GM03348 (cell line): ENCODE measurements around the gene FIBP.
A peak's percentile ranks its signal among the peaks of the same experiment; 100 is the strongest.

Experiments
- DNase-seq: peaks from one replicate; pipeline ENCODE4 v3.0.0; 2012; ENCODE audit warnings: low spot score

Gene FIBP

DNA sequence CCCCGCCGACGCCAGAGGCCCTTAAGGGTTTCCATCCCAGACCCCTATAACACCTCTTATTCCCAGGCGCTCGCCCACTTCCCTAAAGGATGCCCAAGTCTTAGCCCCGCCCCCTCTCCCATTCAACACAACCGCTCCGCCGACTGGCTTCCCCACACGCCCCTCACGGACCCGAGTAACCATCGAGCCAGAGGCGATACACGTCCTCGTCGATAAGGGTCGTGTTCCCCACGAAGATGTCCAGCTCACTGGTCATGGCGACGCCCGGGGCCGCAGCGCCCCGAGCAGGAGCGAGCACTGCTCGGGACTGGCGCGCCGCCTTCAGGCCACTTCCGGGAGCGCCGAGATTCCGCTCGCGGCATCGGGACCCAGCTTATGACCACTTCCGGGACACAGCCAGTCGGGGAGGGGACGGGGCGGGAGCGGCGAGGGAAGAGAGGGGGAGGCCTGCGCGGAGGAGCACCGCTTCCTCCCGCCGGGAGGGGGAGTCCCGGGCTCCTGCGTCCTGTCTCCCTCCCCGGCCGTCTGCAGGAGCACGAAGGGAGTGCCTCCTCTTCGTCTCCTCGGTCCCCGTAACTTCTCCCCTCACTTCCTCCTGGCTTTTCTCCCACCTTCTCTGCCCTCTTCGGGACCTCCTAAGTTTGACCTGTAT lies at the start of gene FIBP:
Gene FIBP (minus strand): TSS at position 309 of the 652 bp plus-strand sequence. CDS start 53 bp downstream, at position 256.
- peak; percentile 98 for DNase-seq

DNA sequence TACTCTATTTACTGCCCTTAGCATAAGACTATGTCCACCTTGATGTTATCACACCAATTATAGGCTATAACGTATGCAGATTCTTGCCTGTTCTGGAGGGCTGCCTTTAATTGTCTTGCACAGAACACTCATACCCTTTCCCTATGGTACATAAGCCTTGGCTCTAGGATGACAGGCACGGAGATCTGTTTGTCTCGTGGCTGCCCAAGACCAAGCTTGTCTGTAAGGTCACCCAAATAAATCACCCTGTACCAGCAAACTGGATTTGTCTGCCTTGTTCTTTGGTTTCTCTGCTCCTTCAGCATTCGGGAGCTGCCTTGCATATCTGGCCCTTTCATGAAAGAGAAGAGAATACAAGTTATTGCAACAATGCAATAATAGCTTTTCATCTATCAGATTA lies 49.5 kb upstream of the FIBP start:
- no peak for DNase-seq

DNA sequence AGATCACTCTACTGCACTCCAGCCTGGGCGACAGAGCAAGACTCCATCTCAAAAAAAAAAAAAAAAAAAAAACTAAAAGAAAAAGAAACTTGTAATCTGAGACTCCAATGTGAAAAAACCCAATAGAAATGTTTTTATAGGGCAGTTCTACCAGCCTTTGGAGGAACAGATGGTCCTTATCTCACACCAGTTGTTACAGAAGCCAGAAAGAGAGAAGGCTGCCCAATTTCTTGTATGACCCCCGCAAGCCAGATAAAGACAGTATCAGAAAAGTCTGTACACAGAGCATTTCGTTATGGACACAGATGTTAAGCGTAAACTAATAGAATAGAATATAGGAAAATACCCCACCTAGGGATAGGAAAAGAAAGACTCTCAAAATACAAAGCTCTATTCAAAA lies 45.7 kb upstream of the FIBP start:
- DNase-seq = no peak

DNA sequence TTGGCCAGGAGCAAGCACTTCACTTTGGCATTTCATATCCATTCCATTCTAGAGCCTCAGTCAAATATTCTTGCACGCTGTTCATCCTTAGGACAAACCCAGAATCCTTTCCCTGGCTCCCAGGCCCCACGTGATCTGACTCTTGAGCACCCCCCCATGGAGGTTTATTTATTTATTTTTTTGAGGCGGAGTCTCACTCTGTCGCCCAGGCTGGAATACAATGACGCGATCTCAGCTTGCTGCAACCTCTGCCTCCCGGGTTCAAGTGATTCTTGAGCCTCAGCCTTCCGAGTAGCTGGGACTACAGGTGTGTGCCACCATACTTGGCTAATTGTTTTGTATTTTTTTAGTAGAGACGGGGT lies 44.3 kb upstream of the FIBP start:
- peak; percentile 29 for DNase-seq

DNA sequence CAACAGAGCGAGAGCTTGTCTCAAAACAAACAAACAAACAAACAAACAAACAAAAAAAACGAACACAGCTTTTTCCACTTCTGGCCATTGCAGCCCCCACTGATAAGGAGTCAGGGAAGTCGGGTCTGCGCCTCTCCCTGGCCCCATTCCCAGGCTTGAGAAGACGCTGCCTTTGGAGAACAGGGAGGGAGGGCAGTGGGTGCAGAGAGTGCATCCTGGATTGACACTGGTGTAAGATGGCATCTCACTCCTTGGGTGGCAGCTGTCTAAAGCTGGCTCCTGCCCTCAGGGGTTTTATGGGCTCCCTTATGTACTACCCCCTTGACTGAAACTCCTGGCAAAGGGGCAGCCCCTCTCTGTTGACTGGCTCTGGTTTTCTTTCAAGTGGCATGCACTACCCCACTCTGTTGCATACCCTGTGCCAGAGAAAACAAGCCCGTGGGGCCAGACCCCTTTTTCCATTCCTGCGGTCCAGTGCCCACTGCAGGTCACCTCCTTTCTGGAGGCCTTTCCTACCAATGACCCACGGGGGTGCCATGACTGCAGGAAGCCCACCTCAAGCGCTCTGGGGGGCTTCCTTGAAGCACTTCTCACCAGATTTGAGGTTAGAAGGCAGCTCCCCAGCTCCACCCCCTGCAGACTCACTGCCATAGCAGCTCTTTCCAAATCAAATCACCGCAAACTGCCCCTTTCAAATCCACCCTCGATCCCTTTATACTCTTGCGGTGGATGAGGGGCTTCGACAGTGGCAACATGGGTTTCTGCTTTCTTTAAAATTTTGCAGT lies 43.7 kb upstream of the FIBP start:
- DNase-seq = no peak

DNA sequence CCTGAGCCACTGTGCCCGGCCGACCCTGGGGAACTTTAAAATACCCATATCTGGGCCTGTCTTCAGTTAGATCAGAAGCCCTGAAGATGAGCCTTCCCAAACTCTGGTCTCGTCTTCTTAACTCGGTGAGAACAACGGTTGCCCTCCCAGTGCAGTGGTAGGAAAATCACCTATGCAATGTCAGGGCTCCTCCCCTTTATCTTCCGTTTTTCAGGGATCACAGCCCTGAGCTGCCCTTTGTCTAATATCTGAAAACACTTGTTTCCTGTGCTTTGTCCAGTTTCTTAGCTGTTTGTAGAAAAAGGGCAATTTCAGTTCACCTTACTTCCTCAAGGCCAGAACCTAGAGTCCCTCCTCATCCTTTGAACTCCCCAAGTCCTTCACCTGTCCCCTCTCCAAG lies 40.4 kb upstream of the FIBP start:
- no peak for DNase-seq

DNA sequence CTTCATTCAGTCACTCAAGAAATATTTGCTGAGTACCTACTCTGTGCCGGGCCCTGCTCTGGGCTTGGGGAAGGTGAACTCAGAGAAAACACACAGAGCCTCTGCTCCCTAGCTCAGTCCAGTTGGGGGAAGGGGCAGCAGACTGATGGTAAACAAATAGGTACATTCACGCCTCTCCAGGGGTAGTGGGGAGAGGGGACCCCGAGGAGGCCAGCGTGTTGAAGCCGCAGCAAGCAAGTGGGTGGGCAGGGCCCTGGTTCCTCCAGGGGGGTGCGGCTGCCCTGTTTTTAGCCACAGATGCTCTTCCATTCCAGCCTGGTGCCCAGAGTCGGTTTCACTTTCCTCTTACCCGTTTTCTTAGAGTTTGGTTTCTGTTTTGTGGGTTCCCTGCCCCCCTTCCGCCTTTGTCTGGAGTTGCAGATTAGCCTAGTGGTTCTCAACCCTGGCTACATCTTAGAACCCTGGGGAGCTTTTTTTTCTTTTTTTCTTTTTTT lies 39.7 kb upstream of the FIBP start:
- DNase-seq = no peak

DNA sequence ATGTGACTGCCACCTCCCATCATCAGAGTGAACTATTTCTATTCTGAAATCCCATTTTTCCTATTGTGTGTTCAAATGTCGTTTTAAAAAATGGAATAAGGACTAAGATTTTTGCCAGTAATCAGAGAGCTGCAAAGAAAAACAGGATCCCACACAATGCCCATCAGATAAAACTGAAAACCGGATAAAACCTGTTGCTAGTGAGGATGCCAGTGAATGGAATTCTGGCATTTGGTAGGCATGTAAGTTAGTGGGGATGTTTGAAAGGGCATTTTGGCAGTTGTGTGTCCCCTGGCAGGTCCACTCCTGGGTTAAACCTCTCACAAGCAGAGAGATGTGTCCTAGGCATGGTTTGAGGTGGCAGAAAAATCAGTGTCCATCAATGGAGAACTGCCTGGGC lies 37.1 kb upstream of the FIBP start:
- DNase-seq = no peak

DNA sequence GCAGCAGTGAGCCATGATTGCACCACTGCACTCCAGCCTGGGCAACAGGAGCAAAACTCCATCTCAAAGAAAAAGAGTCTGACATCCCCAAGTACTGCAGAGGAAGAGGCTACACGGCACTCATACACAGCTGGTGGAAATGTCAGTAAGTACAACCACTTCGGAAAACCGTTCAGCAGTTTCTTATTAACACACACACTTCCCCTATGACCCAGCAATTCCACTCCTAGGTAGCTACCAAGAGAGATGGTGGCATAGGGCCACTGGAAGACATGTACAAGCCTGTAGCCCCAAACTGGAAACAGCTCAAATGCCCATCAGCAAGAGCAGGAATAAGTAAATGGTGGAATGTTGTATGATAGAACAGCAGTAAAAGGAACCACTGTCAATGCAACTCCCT lies 34.3 kb upstream of the FIBP start:
- no peak for DNase-seq

DNA sequence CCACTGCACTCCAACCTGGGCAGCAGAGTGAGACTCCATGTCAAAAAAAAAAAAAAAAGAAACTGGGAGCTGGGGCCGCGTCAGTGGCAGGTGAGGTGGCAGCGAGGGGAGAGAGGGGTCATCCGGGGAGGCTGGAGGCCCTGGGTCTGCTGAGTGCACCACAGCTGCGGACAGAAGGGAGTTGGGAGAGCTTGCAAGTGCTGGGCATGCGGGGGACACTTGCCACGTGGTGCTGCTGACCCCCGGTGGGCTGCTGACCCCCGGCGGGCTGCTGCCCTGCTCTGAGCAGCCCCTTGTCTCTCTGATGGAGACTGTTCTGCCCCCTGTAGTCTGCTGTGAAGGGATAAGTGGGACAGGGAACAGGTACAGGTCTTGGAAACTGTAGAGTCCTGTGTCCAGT lies 33.6 kb upstream of the FIBP start:
- no peak for DNase-seq

DNA sequence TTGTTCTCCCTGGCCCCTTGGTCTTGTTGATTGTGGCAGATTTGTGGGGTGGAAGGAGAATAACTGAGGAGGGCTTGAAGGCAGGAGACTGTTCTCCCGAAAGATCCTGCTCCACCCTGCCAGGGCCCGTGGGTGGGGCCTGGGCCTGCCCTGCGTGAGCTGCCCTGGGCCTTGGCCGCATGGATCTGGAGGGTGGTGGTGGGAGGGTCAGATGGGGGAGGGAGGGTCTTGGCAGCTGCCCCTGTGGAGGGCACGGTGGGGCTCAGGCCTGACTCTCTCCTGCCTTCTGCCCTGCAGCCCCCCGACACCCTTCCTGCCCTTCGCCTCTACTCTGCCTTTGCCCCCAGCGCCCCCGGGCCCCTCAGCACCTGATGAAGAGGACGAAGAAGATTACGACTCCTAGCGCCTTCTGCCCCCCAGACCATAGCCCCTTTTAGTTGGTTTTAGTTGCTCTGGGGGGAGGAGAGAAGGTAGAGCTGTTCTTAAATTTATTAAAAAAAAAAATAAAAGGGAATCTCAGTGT lies 32.8 kb upstream of the FIBP start:
- peak; percentile 34 for DNase-seq

DNA sequence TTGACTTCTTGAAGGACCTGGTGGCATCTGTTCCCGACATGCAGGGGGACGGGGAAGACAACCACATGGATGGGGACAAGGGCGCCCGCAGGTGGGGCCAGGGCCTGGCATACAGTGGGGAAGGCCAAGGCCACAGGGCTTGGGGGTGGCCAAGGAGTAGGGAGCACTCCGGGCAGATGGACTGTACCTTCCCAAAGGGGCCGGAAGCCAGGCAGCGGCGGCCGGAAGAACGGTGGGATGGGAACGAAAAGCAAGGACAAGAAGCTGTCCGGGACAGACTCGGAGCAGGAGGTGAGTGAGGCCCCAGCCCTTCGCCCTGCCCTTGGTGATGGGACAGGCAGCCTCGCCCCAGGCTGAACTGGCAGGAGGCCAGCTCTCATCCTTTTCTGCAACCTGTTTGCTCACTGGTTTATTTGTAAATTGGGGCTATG lies 32.1 kb upstream of the FIBP start:
- DNase-seq = peak; percentile 19

DNA sequence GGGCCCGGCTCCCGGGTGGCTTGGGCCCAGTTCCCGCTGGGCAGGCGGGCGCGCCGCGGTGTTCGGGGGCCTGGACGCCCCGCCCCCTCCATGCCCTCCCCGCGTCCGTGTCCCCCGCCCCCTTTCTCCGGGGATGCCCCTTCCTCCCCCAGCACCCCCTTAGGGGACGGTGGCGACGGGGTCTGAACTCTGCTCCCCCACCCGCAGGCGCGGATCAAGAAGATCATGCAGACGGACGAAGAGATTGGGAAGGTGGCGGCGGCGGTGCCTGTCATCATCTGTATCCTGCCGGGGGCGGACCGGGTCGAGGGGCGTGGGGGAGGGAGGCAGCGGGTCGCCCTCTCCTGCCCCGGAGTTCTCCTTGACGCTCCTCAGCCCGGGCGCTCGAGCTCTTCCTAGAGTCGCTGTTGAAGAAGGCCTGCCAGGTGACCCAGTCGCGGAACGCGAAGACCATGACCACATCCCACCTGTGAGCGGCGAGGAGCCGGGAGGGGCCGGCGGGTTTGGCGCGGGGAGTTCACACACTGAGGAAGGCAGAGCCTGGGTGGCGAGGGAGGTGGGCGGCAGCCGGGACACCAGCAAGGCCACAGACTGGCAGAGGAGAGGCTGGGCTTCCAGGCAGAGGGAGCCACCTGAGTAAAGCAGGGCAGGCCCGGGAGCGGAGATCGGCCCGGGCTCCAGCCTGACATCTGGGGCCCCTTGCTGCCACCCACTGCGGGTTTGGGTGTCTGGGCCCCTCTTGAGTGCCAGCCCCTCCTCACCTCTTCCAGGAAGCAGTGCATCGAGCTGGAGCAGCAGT lies 31.5 kb upstream of the FIBP start:
- DNase-seq = peak; percentile 84

DNA sequence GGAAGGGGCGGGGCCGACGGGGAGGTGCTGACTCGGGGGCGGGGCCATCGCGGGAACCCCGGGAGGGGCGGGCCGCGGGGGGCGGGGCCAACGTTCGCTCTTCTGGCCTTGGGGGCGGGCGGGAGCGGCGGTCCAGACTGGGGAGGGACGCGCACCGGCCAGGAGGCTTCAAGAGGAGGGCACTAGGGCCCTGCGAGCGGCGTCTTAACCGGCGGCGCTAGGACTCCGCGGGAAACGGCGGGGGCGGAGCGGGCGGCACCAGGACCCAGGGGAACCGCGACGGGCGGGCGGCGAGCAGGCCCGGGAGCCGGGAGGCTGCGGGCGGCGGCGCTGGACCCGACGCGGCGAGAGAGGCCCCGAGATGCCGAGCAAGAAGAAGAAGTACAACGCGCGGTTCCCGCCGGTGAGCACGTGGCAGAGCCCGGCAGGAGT lies 30.9 kb upstream of the FIBP start, which contains the start of gene DRAP1:
Gene DRAP1 (plus strand): TSS at position 286 of the 432 bp plus-strand sequence. CDS start 76 bp downstream, at position 362.
- peak; percentile 99 for DNase-seq

DNA sequence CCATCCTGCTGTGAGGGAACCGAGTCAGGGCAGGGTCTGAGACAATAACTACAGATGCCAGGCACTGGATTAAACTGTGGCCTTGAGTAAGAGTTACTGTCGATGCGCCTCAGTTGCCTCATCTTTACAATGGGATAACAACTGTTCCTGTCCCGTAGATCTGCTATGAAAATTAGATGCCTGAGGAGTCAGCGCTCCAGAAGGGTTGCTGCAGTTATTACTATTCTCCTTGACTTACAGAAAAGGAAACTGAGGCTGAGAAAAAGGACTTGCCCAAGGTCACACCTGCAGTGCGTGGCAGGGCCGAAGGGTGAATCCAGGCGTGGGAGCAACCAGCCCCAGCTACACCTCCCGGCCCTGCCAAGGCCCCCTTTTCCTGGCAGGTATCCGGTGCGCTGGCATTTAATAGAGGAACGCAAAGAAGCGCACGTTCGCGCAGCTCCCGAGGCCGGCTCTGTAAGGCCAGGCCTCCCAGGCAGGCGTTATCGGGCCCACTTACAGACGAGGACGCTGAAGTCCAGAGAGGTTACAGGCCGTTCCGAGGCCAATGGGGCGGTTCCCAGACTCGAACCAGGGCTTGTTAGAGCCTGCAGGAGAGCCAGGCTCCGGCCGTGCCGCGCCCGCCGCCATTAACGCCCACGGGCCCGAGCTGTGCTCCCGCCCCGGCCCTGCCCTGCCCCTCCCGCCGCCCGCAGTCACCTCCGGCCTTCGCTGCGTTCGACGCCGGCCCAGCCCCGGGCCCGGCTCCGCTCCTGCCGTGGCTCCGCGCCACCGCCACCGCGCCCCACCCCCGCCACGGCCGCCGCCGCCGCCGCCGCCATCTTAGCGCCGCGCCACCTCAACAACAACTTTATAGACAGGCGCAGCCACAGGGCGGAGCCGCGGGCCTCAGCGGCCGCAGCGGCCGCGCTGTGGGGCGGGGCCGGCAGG lies 30.2 kb upstream of the FIBP start, which contains the start of gene C11orf68:
Gene C11orf68 (minus strand): TSS at position 852 of the 930 bp plus-strand sequence. CDS start 31 bp downstream, at position 821.
- no peak for DNase-seq

DNA sequence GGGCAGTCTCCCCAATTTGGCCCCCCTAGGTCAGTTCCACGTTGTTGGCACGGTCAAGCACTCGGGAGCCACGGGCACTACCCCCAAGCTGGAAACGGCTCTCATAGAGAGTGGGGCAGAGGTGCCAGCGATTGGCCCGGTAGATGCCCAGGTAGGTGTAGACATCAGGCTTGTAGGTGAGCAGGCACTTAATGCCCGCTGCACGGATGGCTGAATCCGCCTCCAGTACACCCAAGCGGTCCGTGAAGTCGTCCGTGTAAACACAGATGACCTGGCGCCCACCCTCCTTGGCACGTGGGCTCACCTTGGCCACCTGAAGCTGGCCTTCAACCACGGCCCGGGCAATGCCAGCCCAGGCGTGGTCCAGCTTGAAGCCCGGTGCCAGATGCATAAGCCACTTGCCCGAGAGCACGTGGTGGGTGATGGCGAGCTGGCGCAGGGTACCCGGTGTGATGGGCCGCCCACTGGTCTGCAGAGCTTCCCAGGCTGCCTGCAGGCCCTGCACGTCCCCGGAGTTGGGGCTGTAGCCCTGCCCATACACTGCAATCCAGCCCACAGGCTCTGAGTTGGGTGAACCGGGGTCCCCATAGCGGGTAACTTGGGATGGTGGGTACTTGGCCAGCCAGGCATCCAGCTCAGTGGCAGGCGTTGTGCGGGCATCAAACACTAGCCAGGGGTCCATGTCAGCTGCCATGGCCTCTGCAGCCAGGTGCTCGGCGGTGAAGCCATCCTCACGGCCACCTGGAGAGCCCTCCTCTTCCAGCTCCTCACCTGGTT lies 29.4 kb upstream of the FIBP start:
- no peak for DNase-seq

DNA sequence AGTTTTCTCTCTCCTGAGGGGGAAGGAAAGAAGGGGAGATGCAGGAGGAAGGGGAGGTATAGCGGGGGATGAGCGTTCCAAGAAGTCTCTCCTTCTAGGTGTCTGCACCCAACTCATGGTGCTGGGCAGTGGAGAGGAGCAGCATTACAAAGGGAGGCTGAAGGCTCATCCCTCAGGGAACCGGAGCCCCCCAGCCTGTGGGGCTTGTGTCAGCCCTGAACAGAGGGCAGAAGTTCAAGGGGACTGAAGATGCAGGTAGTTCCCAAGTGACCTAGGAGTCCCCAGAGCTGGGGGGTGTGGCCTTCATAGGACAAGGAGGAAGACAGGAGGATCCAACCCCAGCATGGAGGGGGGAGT lies 28.8 kb upstream of the FIBP start:
- no peak for DNase-seq

DNA sequence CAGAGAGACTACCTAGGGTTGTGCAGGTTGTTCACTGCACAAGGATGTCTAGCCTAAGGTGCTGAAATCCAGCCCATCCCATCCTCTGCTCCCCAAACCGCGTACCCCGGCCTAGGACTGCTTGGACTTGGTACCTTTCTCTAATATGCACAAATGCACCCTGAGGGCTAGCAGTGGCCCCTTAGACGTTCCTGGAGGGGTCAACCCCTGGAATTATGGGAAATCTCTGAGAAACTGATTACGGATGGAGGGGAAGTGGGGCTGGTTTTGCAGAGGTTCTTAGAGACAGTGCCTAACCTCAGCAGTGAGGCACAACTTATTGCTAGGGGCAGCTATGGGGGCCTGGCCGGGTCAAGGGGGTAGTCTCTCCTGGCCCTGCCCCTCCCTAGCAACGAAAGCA lies 28.1 kb upstream of the FIBP start:
- no peak for DNase-seq

DNA sequence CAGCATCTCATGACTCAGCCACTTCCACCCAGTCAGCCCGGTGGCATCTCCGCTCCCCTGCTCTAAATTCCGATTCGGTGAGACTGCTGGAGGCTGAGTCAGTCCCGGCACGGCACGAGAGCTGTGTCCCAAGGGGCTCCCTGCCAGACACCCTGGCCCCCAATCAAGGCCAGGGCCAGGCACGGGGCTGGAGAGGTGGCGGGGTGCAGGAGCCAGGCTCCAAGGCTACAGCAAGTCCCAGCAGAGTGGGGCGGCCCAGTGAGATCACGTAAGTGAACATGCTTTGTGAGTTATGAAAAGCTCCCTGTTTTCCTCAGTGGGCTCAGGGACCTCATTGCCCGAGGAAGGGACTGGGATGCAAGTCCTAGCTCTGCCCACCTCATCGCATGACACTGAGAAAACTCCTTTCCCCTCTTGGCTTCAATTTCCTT lies 27.6 kb upstream of the FIBP start:
- peak; percentile 94 for DNase-seq

DNA sequence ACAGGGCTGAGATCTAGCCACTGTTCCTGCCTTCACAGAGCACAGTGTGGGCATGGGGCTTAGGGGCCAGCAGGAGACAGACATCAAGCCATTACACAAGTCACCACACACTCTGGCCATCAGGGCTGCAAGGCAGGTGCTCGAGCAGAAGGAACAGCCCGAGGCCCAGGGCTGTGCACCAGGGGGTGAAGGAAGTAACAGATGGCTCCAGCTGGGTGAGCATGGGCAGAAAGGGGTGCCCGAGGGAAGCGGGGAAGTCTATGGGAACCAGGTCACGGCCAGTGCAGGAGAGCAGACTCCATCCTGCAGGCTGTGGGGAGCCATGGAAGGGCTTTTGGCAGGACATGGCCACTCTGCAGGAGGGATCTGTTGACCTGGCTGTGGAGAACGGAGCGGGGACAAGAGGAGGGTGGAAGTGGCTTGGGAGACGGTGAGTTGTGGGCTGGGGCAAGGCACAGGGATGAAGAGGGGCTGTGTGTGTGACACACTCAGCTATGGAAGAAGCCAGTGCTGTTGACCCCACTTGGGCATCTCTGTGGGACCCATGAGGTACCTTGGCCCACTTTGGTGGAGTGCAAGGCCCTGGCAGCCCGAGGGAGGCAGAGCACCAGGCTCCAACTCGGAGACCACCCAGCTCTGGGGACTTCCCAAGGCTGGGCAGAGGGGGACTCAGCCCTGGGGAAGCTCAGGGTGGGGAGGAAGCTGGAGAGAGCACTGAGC lies 27.0 kb upstream of the FIBP start:
- DNase-seq = peak; percentile 20
